ENCODE data around the gene FRMD4A. TPM values are rescaled to one million over a fixed set of nuclear protein-coding genes. Genes with fewer than 3 reads are reported as not detected.
"Not testable (repeated sequence)": the region's sequence is repeated elsewhere in the genome, so short reads cannot be mapped to it uniquely, and the experiment has no call there.

Gene FRMD4A
- total RNA-seq, 1 donor from 2014 or later = 33.3 TPM

GRCh38 chr10:14050598-14050997 is 280.1 kb downstream of the FRMD4A start:
- DNase-seq = no peak

GRCh38 chr10:14048930-14049613 is 281.7 kb downstream of the FRMD4A start:
- DNase-seq = no peak

- no peak for DNase-seq
Measured at GRCh38 chr10:14047431-14047830, 283.3 kb downstream of the FRMD4A start.

GRCh38 chr10:14042051-14042450 is 288.7 kb downstream of the FRMD4A start:
- not testable (repeated sequence) for DNase-seq

GRCh38 chr10:14040787-14041631 is 289.7 kb downstream of the FRMD4A start:
- DNase-seq = peak; percentile 76

- peak; percentile 64 for DNase-seq
Measured at GRCh38 chr10:14039968-14040668, 290.6 kb downstream of the FRMD4A start.

- no peak for DNase-seq
Measured at GRCh38 chr10:14036233-14036632, 294.5 kb downstream of the FRMD4A start.

GRCh38 chr10:14035506-14035905 is 295.2 kb downstream of the FRMD4A start:
- no peak for DNase-seq

GRCh38 chr10:14032406-14032998 is 298.2 kb downstream of the FRMD4A start:
- no peak for DNase-seq

- no peak for DNase-seq
Measured at GRCh38 chr10:14026325-14026724, 304.4 kb downstream of the FRMD4A start.

- no peak for DNase-seq
Measured at GRCh38 chr10:14025283-14026189, 305.2 kb downstream of the FRMD4A start.

- no peak for DNase-seq
Measured at GRCh38 chr10:14024329-14025202, 306.2 kb downstream of the FRMD4A start.

- DNase-seq = peak; percentile 10
Measured at GRCh38 chr10:14023673-14024328, 306.9 kb downstream of the FRMD4A start.

GRCh38 chr10:14022954-14023672 is 307.6 kb downstream of the FRMD4A start:
- no peak for DNase-seq

- no peak for DNase-seq
Measured at GRCh38 chr10:14022052-14022451, 308.7 kb downstream of the FRMD4A start.

- DNase-seq = no peak
Measured at GRCh38 chr10:14020037-14020664, 310.6 kb downstream of the FRMD4A start.

- peak; percentile 47 for DNase-seq
Measured at GRCh38 chr10:14017467-14017866, 313.3 kb downstream of the FRMD4A start.

- DNase-seq = no peak
Measured at GRCh38 chr10:14016931-14017333, 313.8 kb downstream of the FRMD4A start.

Data from skin of body (tissue), 2 donors.